ENCODE measurements around the gene ACAA1. TPM values are rescaled to one million over a fixed set of nuclear protein-coding genes. Genes with fewer than 3 reads are reported as not detected.
"Not testable (repeated sequence)": the region's sequence is repeated elsewhere in the genome, so short reads cannot be mapped to it uniquely, and the experiment has no call there.

The ACAA1 gene
- total RNA-seq, 4 donors from 2014 or later: 123 to 278 (median 204) TPM

DNA sequence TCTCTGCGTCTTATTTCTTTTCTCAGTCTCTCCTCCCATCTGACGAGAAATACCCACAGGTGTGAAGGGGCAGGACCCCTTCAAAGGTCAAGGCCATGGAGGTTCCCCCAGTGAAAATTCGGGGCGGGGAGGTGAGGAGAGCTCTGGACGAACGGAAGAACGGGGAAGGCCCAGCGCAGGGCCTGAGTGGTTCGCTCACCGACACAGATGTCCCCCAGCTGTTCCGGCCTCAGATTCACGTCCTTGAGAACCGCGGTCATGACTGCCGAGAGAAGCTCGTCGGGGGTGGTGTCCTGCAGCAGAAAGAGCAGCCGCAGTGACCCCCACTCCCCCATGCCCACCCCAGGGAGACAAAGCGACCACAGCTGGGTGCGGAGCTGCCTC is 542 bp downstream of the ACAA1 start:
- Histone ChIP-seq H3K27ac (peak overlapping the region; percentile 92 to 97 (median 95)), H3K4me3 (peak overlapping the region; percentile 62 to 99 (median 89)), H3K27me3 (no peaks in the 10 kb centered on the region), H3K9me3 (no peaks in the 10 kb centered on the region), H3K36me3 (peaks cover 0 to 10% (median 0%) of the 10 kb centered on the region in 4 donors), H3K4me1 (peaks cover 35 to 61% (median 52%) of the 10 kb centered on the region in 4 donors)
- intact Hi-C loops (cut with DNase I; ENCODE audit: low total_unique reads) (no loop called here), in situ Hi-C loops (cut with MboI; ENCODE audit: low pct_ligation_motif_present in 1 of 4, low pct_unique_long_range_greater_than_20kb in 1 of 4, low sequenced_read_pairs in 3 of 4) (loop anchor here in 2 of 4 donors (25.0 kb wide), 2 partner anchors 326 to 351 kb away; partner anchors contain the start of genes ACVR2B (in 1 of the 2) and EXOG (in 1 of the 2))
- WGBS, 2 donors (ENCODE audit: low coverage in 1 of 2): 0% methylated on average over 1 to 20 of the region's 20 CpGs
- no peak for TF ChIP-seq EP300 (IDR thresholded peaks at IDR 0.05; ENCODE audit: low read depth)
- TF ChIP-seq, protein P1, sequence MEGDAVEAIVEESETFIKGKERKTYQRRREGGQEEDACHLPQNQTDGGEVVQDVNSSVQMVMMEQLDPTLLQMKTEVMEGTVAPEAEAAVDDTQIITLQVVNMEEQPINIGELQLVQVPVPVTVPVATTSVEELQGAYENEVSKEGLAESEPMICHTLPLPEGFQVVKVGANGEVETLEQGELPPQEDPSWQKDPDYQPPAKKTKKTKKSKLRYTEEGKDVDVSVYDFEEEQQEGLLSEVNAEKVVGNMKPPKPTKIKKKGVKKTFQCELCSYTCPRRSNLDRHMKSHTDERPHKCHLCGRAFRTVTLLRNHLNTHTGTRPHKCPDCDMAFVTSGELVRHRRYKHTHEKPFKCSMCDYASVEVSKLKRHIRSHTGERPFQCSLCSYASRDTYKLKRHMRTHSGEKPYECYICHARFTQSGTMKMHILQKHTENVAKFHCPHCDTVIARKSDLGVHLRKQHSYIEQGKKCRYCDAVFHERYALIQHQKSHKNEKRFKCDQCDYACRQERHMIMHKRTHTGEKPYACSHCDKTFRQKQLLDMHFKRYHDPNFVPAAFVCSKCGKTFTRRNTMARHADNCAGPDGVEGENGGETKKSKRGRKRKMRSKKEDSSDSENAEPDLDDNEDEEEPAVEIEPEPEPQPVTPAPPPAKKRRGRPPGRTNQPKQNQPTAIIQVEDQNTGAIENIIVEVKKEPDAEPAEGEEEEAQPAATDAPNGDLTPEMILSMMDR (IDR thresholded peaks at IDR 0.05): no peak
- TF ChIP-seq POLR2AphosphoS5 (IDR thresholded peaks at IDR 0.05): no peak
- no peak for TF ChIP-seq POLR2A (IDR thresholded peaks at IDR 0.05)
- peak; percentile 37 for DNase-seq

GRCh38 chr3:38135621-38136277 is 1.2 kb downstream of the ACAA1 start:
- H3K36me3 ChIP-seq; DNase-seq; H3K9me3 ChIP-seq; intact Hi-C loops (cut with DNase I; ENCODE audit: low total_unique reads); H3K27me3 ChIP-seq: not testable (repeated sequence)
- Histone ChIP-seq H3K27ac (peak overlapping the region; percentile 92 to 97 (median 95)), H3K4me1 (peaks cover 35 to 67% (median 52%) of the 10 kb centered on the region in 4 donors), H3K4me3 (peak overlapping the region; percentile 62 to 99 (median 89))
- in situ Hi-C loops (cut with MboI; ENCODE audit: low pct_ligation_motif_present in 1 of 4, low pct_unique_long_range_greater_than_20kb in 1 of 4, low sequenced_read_pairs in 3 of 4): loop anchor here in 2 of 4 donors (25.0 kb wide), 2 partner anchors 327 to 352 kb away; partner anchors contain the start of genes ACVR2B (in 1 of the 2) and EXOG (in 1 of the 2)
- WGBS, 2 donors (ENCODE audit: low coverage in 1 of 2): 47 to 60% methylated on average over 10 of the region's 10 CpGs

DNA sequence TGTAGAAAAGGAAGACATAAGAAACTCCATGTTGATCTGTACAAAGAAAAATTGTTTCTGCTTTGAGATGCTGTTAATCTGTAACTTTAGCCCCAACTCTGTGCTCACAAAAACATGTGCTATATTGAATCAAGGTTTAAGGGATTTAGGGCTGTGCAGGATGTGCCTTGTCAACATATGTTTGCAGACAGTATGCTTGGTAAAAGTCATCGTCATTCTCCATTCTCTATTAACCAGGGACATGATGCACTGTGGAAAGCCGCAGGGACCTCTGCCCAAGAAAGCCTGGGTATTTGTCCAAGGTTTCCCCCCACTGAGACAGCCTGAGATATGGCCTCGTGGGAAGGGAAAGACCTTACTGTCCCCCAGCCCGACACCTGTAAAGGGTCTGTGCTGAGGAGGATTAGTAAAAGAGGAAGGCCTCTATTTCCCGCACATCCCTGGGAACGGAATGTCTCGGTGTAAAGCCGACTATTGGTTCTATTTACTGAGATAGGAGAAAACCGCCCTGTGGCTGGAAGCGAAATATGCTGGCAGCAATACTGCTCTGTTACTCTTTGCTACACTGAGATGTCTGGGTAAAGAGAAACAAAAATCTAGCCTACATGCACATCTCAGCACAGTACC is 2.3 kb downstream of the ACAA1 start:
- intact Hi-C loops (cut with DNase I; ENCODE audit: low total_unique reads); DNase-seq; H3K27me3 ChIP-seq; H3K4me3 ChIP-seq; H3K9me3 ChIP-seq: not testable (repeated sequence)
- Histone ChIP-seq H3K36me3 (peaks cover 0 to 11% (median 3%) of the 10 kb centered on the region in 4 donors), H3K4me1 (peaks cover 30 to 62% (median 48%) of the 10 kb centered on the region in 4 donors), H3K27ac (peak overlapping the region; percentile 57 to 69 (median 62))
- in situ Hi-C loops (cut with MboI; ENCODE audit: low pct_ligation_motif_present in 1 of 4, low pct_unique_long_range_greater_than_20kb in 1 of 4, low sequenced_read_pairs in 3 of 4): loop anchor here in 2 of 4 donors (25.0 kb wide), 2 partner anchors 328 to 353 kb away; partner anchors contain the start of genes ACVR2B (in 1 of the 2) and EXOG (in 1 of the 2)
- 87% methylated on average over 3 to 10 of the region's 10 CpGs for WGBS, 2 donors (ENCODE audit: low coverage in 1 of 2)

DNA sequence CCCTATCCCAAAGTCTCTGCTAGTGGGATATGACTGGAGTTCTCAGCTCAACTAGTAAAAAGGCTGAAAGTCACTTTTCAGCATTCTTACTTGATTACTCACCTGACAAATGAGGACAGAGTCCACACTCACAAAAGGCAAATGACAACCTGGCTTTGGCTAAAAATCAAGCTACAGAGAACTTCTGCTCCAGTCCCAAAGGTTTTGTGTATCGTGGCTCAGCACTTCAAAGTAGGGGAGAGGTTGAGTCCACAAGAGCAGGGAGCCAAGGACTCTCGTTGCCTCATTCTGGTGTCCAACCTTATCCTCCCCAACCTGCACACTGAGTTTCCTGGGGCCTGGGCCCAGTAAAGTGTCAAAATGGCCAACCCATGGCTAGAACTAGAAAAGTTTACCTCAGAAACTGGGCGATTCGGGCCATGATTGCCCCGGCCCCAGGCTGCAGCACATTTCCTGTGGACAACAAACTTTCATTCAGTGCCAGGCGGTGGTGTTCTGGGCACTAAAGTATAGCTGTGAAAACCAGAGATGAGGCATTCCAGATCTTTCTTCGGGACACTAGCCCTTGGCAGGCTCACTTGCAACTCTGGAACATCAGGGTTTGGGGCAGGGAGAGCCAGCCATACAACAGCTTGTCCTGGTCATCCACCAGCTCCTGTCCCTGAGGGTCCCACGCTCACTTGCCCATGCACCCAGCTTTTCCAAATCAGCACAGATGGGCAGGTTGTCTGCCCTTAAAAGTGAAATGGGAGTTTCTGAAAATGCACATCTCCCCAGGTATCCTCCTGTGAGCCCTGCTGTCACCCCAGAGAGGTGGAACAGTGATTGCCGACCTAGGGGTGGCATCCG is 3.1 kb downstream of the ACAA1 start:
- in situ Hi-C loops (cut with MboI; ENCODE audit: low pct_ligation_motif_present in 1 of 4, low pct_unique_long_range_greater_than_20kb in 1 of 4, low sequenced_read_pairs in 3 of 4) (loop anchor here in 2 of 4 donors (25.0 kb wide), 2 partner anchors 329 to 354 kb away; partner anchors contain the start of genes ACVR2B (in 1 of the 2) and EXOG (in 1 of the 2)), intact Hi-C loops (cut with DNase I; ENCODE audit: low total_unique reads) (no loop called here)
- Histone ChIP-seq H3K9me3 (no peaks in the 10 kb centered on the region), H3K27me3 (no peaks in the 10 kb centered on the region), H3K4me3 (no peak overlapping the region), H3K36me3 (peaks cover 0 to 18% (median 7%) of the 10 kb centered on the region in 4 donors), H3K27ac (peak overlapping the region; percentile 57 to 69 (median 62)), H3K4me1 (peaks cover 26 to 57% (median 42%) of the 10 kb centered on the region in 4 donors)
- DNase-seq: peak; percentile 46
- WGBS, 2 donors (ENCODE audit: low coverage in 1 of 2): 68% methylated on average over 10 of the region's 10 CpGs; no CpG with 5 or more reads in 1 of the 2 donors
- TF ChIP-seq POLR2AphosphoS5 (IDR thresholded peaks at IDR 0.05) (peak in 2 of 3 donors; percentile 69 to 78), POLR2A (IDR thresholded peaks at IDR 0.05) (no peak)

GRCh38 chr3:38133209-38133556 is 3.7 kb downstream of the ACAA1 start:
- peak; percentile 5 for DNase-seq
- TF ChIP-seq EP300 (IDR thresholded peaks at IDR 0.05; ENCODE audit: low read depth) (no peak), POLR2AphosphoS5 (IDR thresholded peaks at IDR 0.05) (no peak), POLR2A (IDR thresholded peaks at IDR 0.05) (no peak)
- TF ChIP-seq, protein P1 (IDR thresholded peaks at IDR 0.05): no peak
- intact Hi-C loops (cut with DNase I; ENCODE audit: low total_unique reads) (no loop called here), in situ Hi-C loops (cut with MboI; ENCODE audit: low pct_ligation_motif_present in 1 of 4, low pct_unique_long_range_greater_than_20kb in 1 of 4, low sequenced_read_pairs in 3 of 4) (loop anchor here in 2 of 4 donors (25.0 kb wide), 2 partner anchors 329 to 354 kb away; partner anchors contain the start of genes ACVR2B (in 1 of the 2) and EXOG (in 1 of the 2))
- no peaks in the 10 kb centered on the region for H3K27me3 ChIP-seq
- H3K36me3 ChIP-seq: peaks cover 0 to 24% (median 10%) of the 10 kb centered on the region in 4 donors
- H3K4me3 ChIP-seq: no peak overlapping the region
- 84 to 87% methylated on average over 2 to 3 of the region's 3 CpGs for WGBS, 2 donors (ENCODE audit: low coverage in 1 of 2)
- H3K27ac ChIP-seq: peak overlapping the region; percentile 57 to 69 (median 62)
- H3K9me3 ChIP-seq: no peaks in the 10 kb centered on the region
- peaks cover 26 to 57% (median 41%) of the 10 kb centered on the region in 4 donors for H3K4me1 ChIP-seq

All from transverse colon (tissue), 4 donors.